Measurements from ENCODE around the gene MSANTD4.

DNA sequence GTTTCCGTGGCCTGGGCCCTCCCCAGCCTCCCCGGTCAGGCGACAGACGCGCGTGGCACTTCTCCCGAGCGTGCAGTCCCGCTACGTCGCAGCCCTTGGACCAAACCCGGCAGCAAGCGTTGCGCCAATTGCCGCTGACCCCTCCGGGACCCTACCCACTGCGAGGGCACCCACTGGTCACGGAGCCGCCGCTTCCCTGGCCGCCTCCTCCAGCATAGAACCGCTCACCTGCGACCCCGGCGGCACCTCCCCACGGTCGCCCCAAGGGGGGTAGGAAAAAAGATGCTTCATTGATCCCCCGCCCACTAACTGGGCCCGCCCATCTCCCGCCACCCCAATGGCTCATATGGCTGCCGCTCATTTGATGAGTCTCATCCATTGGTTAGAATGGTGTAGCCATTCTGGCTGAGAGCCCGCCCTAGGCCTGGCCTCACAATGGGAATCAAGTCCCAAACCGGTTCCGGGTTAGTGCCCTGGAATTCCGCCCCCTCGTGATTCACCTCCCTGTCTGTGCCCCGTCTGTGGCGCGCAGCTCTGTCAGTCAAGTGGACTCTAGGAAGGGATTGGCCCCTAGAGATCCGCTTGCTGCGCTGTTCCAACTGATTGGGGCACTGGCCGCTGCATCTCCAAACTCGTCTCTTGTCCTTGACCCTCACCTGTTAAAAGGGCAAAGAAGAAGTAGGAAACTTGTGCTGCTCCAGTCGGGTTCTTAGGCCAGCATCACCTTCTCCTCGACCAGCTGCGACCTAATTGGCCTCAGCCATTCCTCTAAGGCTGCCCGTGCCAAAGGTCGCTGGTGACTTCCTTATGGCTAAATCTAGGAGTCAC lies at the start of gene MSANTD4:
- peak; percentile 68 to 78 for TF ChIP-seq POLR2A (IDR thresholded peaks at IDR 0.05)
- TF ChIP-seq, protein P1, sequence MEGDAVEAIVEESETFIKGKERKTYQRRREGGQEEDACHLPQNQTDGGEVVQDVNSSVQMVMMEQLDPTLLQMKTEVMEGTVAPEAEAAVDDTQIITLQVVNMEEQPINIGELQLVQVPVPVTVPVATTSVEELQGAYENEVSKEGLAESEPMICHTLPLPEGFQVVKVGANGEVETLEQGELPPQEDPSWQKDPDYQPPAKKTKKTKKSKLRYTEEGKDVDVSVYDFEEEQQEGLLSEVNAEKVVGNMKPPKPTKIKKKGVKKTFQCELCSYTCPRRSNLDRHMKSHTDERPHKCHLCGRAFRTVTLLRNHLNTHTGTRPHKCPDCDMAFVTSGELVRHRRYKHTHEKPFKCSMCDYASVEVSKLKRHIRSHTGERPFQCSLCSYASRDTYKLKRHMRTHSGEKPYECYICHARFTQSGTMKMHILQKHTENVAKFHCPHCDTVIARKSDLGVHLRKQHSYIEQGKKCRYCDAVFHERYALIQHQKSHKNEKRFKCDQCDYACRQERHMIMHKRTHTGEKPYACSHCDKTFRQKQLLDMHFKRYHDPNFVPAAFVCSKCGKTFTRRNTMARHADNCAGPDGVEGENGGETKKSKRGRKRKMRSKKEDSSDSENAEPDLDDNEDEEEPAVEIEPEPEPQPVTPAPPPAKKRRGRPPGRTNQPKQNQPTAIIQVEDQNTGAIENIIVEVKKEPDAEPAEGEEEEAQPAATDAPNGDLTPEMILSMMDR (IDR thresholded peaks at IDR 0.05 in 4 of 5, conservative IDR thresholded peaks at IDR 0.05 in 1 of 5) = peak in 3 of 5 experiments; percentile 10 to 19 (median 16)
